HepG2 (cell line): ENCODE data around the gene RNF13. TPM values are rescaled to one million over a fixed set of nuclear protein-coding genes. Genes with fewer than 3 reads are reported as not detected.
A peak's percentile ranks its signal among the peaks of the same experiment; 100 is the strongest.

Experiments
- CHD2 ChIP-seq: IDR thresholded peaks from 2 replicates; pipeline ENCODE4 v1.6.1; 2011; ENCODE audit warnings: low read depth, low read length, improper control_type of control experiment
- DZIP1 ChIP-seq: sonication (generic); formaldehyde crosslinking; IDR thresholded peaks from 2 replicates; pipeline ENCODE4 v1.5.0; 2020; ENCODE audit warnings: mild to moderate bottlenecking, missing genetic modification reagents
- FOXC1 ChIP-seq: sonication (generic); formaldehyde crosslinking; IDR thresholded peaks from 2 replicates; pipeline ENCODE4 v1.8.0; 2022; ENCODE audit warnings: mild to moderate bottlenecking, missing genetic modification reagents, borderline replicate concordance
- HMG20A ChIP-seq: IDR thresholded peaks from 2 replicates; pipeline ENCODE4 v1.6.1; 2016; ENCODE audit warnings: borderline replicate concordance
- HNF4A ChIP-seq: sonication (generic); formaldehyde crosslinking; IDR thresholded peaks from 2 replicates; pipeline ENCODE4 v1.4.0; 2020; ENCODE audit warnings: missing genetic modification reagents
- HNRNPK ChIP-seq: fragments of 200-400 bp; formaldehyde crosslinking; IDR thresholded peaks from 2 replicates; pipeline ENCODE4 v1.6.1; 2018; ENCODE audit warnings: low read length, low read depth, moderate library complexity, mild to moderate bottlenecking; ENCODE audit not compliant: poor library complexity, severe bottlenecking
- HOXA5 ChIP-seq: sonication (generic); formaldehyde crosslinking; IDR thresholded peaks from 2 replicates; pipeline ENCODE4 v1.4.0; 2020; ENCODE audit warnings: missing genetic modification reagents
- HOXD1 ChIP-seq: sonication (generic); formaldehyde crosslinking; IDR thresholded peaks from 2 replicates; pipeline ENCODE4 v1.5.0; 2020; ENCODE audit warnings: missing genetic modification reagents
- KDM1A ChIP-seq: IDR thresholded peaks from 2 replicates; pipeline ENCODE4 v1.6.1; 2016; ENCODE audit warnings: missing compliant biosample characterization
- KLF12 ChIP-seq: sonication (generic); formaldehyde crosslinking; IDR thresholded peaks from 2 replicates; pipeline ENCODE4 v1.4.0; 2020; ENCODE audit warnings: missing genetic modification reagents, borderline replicate concordance
- NFE2 ChIP-seq: sonication (generic); formaldehyde crosslinking; IDR thresholded peaks from 2 replicates; pipeline ENCODE4 v1.4.0; 2020; ENCODE audit warnings: missing genetic modification reagents
- PAWR ChIP-seq: sonication (generic); formaldehyde crosslinking; IDR thresholded peaks from 2 replicates; pipeline ENCODE4 v1.4.0; 2020; ENCODE audit warnings: missing genetic modification reagents, mild to moderate bottlenecking, borderline replicate concordance
- PRPF4 ChIP-seq: fragments of 200-400 bp; formaldehyde crosslinking; IDR thresholded peaks from 2 replicates; pipeline ENCODE4 v1.6.1; 2016; ENCODE audit warnings: low read length, low read depth; ENCODE audit not compliant: poor library complexity, severe bottlenecking
- SIN3A ChIP-seq: IDR thresholded peaks from 2 replicates; pipeline ENCODE4 v1.6.1; 2011; ENCODE audit warnings: low read depth, mild to moderate bottlenecking, control low read depth, low read length, borderline replicate concordance
- SMYD3 ChIP-seq: sonication (generic); formaldehyde crosslinking; IDR thresholded peaks from 2 replicates; pipeline ENCODE4 v1.8.1; 2023; ENCODE audit warnings: mild to moderate bottlenecking, missing genetic modification reagents
- STAT6 ChIP-seq: sonication (generic); formaldehyde crosslinking; IDR thresholded peaks from 2 replicates; pipeline ENCODE4 v1.4.0; 2020; ENCODE audit warnings: missing genetic modification reagents, mild to moderate bottlenecking, borderline replicate concordance
- TBX3 ChIP-seq: fragments of 450-650 bp; IDR thresholded peaks from 2 replicates; pipeline ENCODE4 v1.6.1; 2017; ENCODE audit warnings: antibody characterized with exemption, mild to moderate bottlenecking, inconsistent platforms, borderline replicate concordance
- WIZ ChIP-seq: sonication (generic); formaldehyde crosslinking; IDR thresholded peaks from 2 replicates; pipeline ENCODE4 v1.5.1; 2020; ENCODE audit warnings: mild to moderate bottlenecking, missing genetic modification reagents
- ZNF276 ChIP-seq: sonication (generic); formaldehyde crosslinking; IDR thresholded peaks from 2 replicates; pipeline ENCODE4 v1.4.0; 2020; ENCODE audit warnings: mild to moderate bottlenecking, low read depth, missing genetic modification reagents
- ZNF775 ChIP-seq: sonication (generic); formaldehyde crosslinking; IDR thresholded peaks from 2 replicates; pipeline ENCODE4 v1.4.0; 2020; ENCODE audit warnings: missing genetic modification reagents, mild to moderate bottlenecking, moderate library complexity, borderline replicate concordance
- ZSCAN20 ChIP-seq: sonication (generic); formaldehyde crosslinking; IDR thresholded peaks from 2 replicates; pipeline ENCODE4 v1.4.0; 2020; ENCODE audit warnings: missing genetic modification reagents, mild to moderate bottlenecking, borderline replicate concordance
- polyA plus RNA-seq, 8 experiments: library from polyadenylated mRNA; depleted of rRNA in 3 of 8; stranded (reverse) in 7 of 8; unstranded in 1 of 8; fragments of >200 nt; fragmentation: Illumina TruSeq in 4 of 8; extraction: Trizol in 4 of 8; gene quantifications; 2 replicates each; pipeline versions ENCODE4 v1.2.1 to v1.2.3, GENCODE V29; 2011 to 2016; ENCODE audit warnings: low read depth in 4 of 8, missing spikeins in 1 of 8, mixed read lengths in 1 of 8; ENCODE audit not compliant: insufficient read depth in 1 of 8
- total RNA-seq, 5 experiments: library from RNA; depleted of rRNA; stranded (reverse); fragments of >200 nt; fragmentation: Illumina TruSeq; extraction: Trizol; gene quantifications; 2 replicates each; pipeline ENCODE4 v1.2.3, GENCODE V29; 2016; ENCODE audit warnings: low read depth in 1 of 5

RNF13 gene
- total and polyA plus RNA-seq, 2 of the 13 experiments (the other 11 are each of a cell fraction or from before 2014, with no cell fraction given) = 39.8 to 46.0 TPM

- TF ChIP-seq PAWR (CRISPR knock-in tag) = no peak
- TF ChIP-seq SIN3A = peak; percentile 32; the same call in 1 of the 2 replicates
- TF ChIP-seq HMG20A (CRISPR knock-in tag) = no peak
- no peak for TF ChIP-seq FOXC1 (CRISPR knock-in tag)
- peak; percentile 59; the same call in 1 of the 2 replicates for TF ChIP-seq NFE2
- TF ChIP-seq HNRNPK = no peak
- TF ChIP-seq KLF12 (CRISPR knock-in tag) = no peak
- no peak for TF ChIP-seq CHD2
- no peak; the same call in 1 of the 2 replicates for TF ChIP-seq SMYD3
- no peak for TF ChIP-seq KDM1A
- TF ChIP-seq HNF4A (CRISPR knock-in tag) = no peak; the same call in 1 of the 2 replicates
- TF ChIP-seq ZNF775 (CRISPR knock-in tag) = no peak
- no peak for TF ChIP-seq WIZ (CRISPR knock-in tag)
- TF ChIP-seq ZSCAN20 = no peak
- no peak for TF ChIP-seq HOXD1
- no peak for TF ChIP-seq PRPF4
- no peak for TF ChIP-seq STAT6
- TF ChIP-seq ZNF276 (CRISPR knock-in tag) = no peak
- TF ChIP-seq HOXA5 (CRISPR knock-in tag) = no peak
- no peak for TF ChIP-seq TBX3
- TF ChIP-seq DZIP1 = no peak
Measured at GRCh38 chr3:149969110-149969939, 156.3 kb downstream of the RNF13 start (continued).
